NCI-H774 (cell line): ENCODE data around the gene MRPS22.
"Not testable (repeated sequence)": the region's sequence is repeated elsewhere in the genome, so short reads cannot be mapped to it uniquely, and the experiment has no call there.

ENCODE experiments used
- DNase-seq: peaks from one replicate; lab custom pipeline; 2025; lab: John Stamatoyannopoulos, UW

MRPS22 gene

GRCh38 chr3:139339219-139339906 is 4.5 kb upstream of the MRPS22 start:
- DNase-seq = no peak

- no peak for DNase-seq
Measured at GRCh38 chr3:139340784-139341183, 3.0 kb upstream of the MRPS22 start.

GRCh38 chr3:139342054-139342453 is 1.8 kb upstream of the MRPS22 start:
- DNase-seq = no peak

DNA sequence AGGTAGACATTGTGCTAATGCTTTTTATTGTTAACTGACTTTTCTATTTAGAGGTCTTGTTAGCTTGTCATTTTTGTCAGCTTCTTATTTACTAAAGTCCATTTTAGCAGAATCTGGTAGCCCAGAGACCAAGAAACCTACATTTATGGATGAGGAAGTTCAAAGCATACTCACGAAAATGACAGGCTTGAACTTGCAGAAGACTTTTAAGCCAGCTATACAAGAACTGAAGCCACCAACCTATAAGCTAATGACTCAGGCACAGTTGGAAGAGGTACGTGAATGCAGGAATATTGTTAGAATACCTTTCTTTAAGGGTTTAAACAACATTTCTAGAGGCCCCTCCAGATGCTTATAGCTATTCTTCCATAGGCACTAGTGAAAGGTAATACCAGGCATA is 3.0 kb downstream of the MRPS22 start:
- DNase-seq = no peak

- DNase-seq = peak; percentile 0
Measured at GRCh38 chr3:139353920-139354556, 10.2 kb downstream of the MRPS22 start.

- DNase-seq = no peak
Measured at GRCh38 chr3:139354661-139355060, 10.8 kb downstream of the MRPS22 start.

GRCh38 chr3:139355476-139355875 is 11.7 kb downstream of the MRPS22 start:
- DNase-seq = no peak

DNA sequence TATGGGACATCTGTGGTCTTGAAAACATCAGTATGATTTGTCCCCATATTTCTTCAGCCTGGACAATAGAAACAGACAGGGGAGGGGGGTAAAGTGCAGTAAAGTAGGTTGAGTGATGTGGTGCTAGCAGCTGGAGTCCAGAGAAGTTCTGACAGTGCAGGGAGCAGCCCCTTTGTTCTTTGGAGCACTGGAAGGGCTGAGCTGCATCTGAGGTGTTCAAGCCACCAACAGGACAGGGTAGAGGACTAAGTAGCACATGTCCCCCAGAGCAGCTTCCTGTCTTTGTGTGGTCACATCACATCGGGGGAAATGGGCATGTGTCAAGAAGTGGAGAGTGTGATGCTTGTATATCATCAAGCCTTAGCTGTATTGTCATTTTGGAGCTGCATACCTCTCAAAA is 12.1 kb downstream of the MRPS22 start:
- DNase-seq = no peak

DNA sequence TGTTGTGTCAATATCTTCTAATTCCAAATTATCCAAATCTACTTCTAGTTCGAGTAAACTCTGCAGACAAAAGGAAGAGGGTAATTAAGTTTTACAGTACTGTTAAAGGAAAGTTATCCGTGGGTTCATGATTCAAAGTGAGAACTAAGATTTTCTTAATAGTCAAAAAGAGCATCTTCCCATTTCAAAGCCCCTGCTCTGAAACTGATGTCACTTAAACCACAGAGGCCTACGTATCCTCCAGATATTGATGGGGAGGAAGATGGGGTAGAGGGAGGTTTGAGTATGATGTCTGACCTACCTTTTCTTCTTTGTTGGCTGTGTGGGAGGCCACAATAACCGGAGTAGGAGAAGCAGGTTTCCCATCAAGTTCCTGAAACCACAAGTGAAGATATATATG is 14.1 kb downstream of the MRPS22 start:
- no peak for DNase-seq

DNA sequence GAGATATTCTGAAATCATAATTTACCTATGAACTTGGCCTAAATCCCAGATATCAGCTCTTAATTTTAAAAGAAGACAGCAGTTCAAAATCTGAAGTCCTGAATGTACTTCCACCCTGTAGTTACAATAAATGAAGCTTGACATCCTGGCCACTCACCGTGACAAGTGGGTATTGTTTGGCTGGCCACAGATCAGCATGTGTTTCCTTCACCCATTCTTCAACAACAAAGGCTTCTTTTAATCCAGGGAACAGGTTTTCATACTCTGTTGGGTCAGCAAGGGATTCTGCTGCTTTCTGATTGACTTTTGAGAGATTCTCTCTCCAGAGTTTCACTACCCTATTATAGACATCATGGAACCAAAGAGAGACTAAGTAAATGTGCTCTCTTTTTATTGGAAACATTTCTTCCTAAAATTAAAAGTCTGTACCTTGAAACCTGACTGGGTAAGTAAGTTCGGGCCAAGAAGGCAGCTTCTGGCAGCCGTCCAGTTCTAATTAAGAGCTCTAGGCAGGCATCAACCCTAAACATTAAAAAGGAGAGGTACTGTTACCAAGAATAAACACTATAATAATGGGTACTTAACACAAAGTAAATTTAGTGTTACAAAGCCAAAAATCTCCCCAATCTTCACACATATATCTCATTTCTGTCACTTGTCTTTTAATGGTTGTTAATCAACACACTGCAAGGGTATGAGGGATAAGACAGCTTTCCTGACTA is 15.2 kb downstream of the MRPS22 start:
- peak; percentile 41 for DNase-seq

GRCh38 chr3:139361276-139361675 is 17.5 kb downstream of the MRPS22 start:
- DNase-seq = no peak

GRCh38 chr3:139364549-139364948 is 20.7 kb downstream of the MRPS22 start:
- no peak for DNase-seq

- DNase-seq = no peak
Measured at GRCh38 chr3:139374099-139374498, 30.3 kb downstream of the MRPS22 start.

DNA sequence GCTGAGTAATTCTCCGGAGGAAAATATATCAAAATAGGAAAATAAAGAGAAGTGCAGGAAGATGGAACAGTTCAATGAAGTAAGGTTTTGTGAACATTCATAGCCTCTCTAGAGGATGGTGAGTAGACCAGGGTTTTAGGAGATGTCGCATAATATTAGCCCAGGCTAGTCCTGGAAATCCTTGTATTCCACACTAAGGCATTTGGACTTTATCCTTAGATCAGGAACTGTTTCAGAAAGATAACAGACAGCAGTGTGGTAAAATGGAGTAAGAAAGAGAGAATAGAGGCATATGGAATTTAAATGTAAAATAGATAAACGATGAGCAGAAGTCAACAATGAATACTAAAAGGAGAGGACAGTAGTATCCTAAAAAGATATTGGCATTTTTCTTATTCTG is 33.6 kb downstream of the MRPS22 start:
- DNase-seq = no peak

GRCh38 chr3:139378587-139379241 is 34.9 kb downstream of the MRPS22 start:
- DNase-seq = peak; percentile 67

GRCh38 chr3:139380575-139380974 is 36.8 kb downstream of the MRPS22 start:
- no peak for DNase-seq

DNA sequence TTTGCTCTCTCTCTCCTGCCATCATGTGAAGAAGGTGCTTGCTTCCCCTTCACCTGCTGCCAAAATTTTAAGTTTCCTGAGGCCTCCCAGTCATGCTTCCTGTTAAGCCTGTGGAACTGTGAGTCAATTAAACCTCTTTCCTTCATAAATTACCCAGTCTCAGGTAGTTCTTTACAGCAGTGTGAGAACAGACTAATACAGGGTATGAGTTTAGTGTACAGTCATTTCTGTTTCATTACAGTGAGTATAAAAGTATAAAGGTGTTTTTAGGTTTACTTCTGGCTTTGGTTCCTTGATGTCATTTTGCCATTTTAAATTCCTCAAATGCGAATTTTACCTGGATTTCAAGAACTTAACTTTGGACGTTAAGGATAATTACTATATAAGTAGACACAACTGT is 38.5 kb downstream of the MRPS22 start:
- not testable (repeated sequence) for DNase-seq

DNA sequence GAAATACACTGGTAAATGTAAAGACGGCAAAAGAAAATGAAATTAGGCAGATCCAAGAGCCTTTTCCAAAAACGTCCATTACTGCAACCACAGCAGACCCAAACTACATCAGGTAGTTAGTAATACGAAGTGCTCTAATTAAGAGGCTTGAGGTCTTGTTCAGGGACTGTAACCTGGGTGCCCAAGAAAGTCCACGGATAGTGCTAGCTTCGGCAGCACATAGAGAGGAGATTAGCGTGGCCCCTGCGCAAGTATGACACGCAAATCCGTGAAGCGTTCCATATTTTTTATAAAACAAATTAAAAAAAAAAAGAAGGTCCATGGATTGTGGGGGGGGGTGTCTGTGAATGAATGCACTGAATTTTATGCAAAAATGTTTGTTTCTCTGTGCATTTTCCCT is 44.3 kb downstream of the MRPS22 start:
- no peak for DNase-seq

GRCh38 chr3:139388821-139389551 is 45.2 kb downstream of the MRPS22 start:
- DNase-seq = no peak

DNA sequence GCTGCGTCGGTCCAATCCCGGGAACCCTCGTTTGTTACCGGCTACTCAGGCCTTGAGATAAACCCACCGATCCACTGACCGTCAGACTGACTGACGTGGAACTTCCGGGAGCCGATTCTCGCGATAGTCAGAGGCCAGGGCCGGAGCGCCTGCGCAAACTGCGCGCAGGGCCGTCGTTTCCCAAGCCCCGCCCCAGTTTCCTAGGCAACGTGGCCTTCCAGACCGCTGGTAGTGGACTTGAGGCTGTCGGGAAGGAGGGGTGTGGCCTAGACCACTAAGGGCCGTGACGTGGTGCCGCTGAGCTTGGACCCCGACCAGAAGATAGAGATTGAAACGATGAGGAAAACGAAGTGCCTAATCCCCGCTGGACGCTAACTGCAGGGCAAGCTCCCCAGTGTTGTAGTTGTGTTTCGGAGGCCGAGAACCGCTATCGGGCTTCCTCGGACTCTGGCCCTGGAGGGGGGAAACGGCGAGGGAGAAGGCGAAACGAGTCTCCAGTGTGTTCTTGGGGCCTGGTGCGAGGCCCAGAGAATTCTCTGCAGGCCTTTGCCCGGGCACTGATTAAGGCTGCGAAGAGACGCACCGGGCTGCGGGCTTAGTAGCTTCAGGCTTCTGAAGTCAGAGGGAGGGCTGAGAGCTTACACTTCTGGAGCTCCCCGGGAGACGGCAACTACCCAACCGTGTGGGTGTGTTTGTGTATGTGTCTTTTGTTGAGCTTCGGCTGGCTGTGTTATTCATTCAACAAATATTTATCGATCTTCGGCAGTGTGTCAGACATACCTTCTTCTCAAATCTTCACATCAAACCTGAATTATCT is 45.9 kb downstream of the MRPS22 start, which contains the start of gene COPB2:
Gene COPB2, minus strand, starts transcription at position 96 of the 817 bp plus-strand sequence. CDS start 97 bp downstream, outside the sequence.
- peak; percentile 98 for DNase-seq

DNA sequence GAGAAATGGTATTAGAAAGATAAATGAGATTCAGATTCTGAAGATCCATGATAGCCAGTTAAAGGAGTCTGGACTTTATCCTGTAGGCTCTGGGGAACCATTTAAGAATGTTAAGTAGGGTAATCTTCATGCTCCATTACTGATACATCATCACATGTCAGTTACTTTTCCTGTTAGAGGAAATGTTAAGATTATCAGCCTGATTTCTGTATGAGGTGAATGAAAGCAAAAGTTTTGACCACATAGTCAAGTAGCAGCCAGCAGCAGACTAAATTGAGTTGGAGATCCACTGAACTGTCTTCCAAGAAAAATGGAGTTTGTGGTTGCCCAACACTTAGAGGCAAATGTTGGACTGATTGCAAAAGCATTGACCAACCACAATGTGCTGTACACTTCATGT is 50.3 kb downstream of the MRPS22 start:
- DNase-seq = no peak
